Endothelial cell (in vitro differentiated cells): Measurements from ENCODE around the gene PCNX3. TPM values are rescaled to one million over a fixed set of nuclear protein-coding genes. Genes with fewer than 3 reads are reported as not detected.

ENCODE experiments used
- DNase-seq: peaks from one replicate; pipeline ENCODE4 v3.0.0; 2021; ENCODE audit warnings: low spot score
- H3K27ac Mint-ChIP-seq: one replicate; pipeline ENCODE4 v1.8.0; 2021; ENCODE audit warnings: mixed read lengths, inconsistent platforms; ENCODE audit not compliant: unreplicated experiment
- H3K27me3 Mint-ChIP-seq: one replicate; pipeline ENCODE4 v1.8.0; 2021; ENCODE audit warnings: mild to moderate bottlenecking, moderate library complexity, mixed read lengths, inconsistent platforms; ENCODE audit not compliant: unreplicated experiment
- H3K36me3 Mint-ChIP-seq: one replicate; pipeline ENCODE4 v1.8.0; 2021; ENCODE audit warnings: mild to moderate bottlenecking, low read depth, mixed read lengths, inconsistent platforms; ENCODE audit not compliant: unreplicated experiment
- H3K4me1 Mint-ChIP-seq: one replicate; pipeline ENCODE4 v1.8.0; 2021; ENCODE audit warnings: mild to moderate bottlenecking, mixed read lengths, inconsistent platforms; ENCODE audit not compliant: unreplicated experiment
- H3K4me3 Mint-ChIP-seq: one replicate; pipeline ENCODE4 v1.8.0; 2021; ENCODE audit warnings: mild to moderate bottlenecking, mixed read lengths, inconsistent platforms; ENCODE audit not compliant: unreplicated experiment
- H3K9me3 Mint-ChIP-seq: one replicate; pipeline ENCODE4 v1.8.0; 2021; ENCODE audit warnings: mixed read lengths, inconsistent platforms; ENCODE audit not compliant: unreplicated experiment
- total RNA-seq: library from RNA; stranded (reverse); fragmentation: NEBNext Ultra II Directional; extraction: Animal tissue kit (Norgen Biotek cat#: 25700); gene quantifications from one replicate; pipeline ENCODE4 v1.2.1, GENCODE V29; 2021; ENCODE audit not compliant: unreplicated experiment
- TF ChIP-seq, protein P1 (sequence below): fragments of 200-600 bp; sonication (generic); IDR thresholded peaks from one replicate; pipeline ENCODE4 v1.5.0; 2021; ENCODE audit warnings: antibody characterized with exemption; ENCODE audit not compliant: unreplicated experiment

Gene PCNX3
- total RNA-seq, 1 donor from 2014 or later = 76.1 TPM

DNA sequence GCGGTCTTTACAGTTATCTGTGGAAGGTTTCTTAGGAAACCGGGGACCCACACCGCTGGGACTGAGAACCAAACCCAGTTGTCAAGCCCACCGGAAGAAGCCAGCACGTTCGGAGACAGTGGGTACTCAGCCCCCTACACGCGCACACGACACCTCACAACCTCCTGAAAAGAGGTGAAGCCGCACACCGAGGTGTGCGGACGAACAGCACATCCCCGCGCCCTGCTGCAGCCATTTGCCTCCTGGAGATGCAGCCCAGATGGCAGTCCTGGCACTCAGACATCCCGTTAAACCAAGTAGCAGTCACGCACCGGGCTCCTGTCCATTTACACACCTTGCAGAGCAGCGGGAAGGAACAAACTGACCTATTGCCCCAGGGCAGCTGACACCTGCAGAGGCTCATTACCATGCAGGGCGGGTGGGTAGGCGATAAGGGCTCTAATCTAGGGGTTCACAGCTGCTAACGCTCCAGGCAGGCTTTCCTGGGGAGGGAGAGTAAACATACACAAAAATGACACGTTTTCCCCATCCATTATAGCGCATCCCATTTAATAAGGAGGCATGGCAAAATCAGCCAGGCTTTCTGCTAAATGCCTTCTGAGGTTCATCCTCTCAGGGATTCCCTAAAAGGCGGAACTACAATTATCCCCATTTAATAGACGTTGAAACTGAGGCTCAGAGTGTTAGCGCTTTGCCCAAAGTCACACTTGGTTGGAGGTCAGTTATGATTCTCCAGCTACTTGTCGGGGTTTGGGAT, 40.6 kb upstream of the PCNX3 start:
- TF ChIP-seq, protein P1, sequence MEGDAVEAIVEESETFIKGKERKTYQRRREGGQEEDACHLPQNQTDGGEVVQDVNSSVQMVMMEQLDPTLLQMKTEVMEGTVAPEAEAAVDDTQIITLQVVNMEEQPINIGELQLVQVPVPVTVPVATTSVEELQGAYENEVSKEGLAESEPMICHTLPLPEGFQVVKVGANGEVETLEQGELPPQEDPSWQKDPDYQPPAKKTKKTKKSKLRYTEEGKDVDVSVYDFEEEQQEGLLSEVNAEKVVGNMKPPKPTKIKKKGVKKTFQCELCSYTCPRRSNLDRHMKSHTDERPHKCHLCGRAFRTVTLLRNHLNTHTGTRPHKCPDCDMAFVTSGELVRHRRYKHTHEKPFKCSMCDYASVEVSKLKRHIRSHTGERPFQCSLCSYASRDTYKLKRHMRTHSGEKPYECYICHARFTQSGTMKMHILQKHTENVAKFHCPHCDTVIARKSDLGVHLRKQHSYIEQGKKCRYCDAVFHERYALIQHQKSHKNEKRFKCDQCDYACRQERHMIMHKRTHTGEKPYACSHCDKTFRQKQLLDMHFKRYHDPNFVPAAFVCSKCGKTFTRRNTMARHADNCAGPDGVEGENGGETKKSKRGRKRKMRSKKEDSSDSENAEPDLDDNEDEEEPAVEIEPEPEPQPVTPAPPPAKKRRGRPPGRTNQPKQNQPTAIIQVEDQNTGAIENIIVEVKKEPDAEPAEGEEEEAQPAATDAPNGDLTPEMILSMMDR = no peak
- peak overlapping the region; percentile 67 for H3K27ac Mint-ChIP-seq
- peak overlapping the region; percentile 85 for H3K4me3 Mint-ChIP-seq
- peaks cover 33% of the 10 kb centered on the region for H3K4me1 Mint-ChIP-seq
- no peaks in the 10 kb centered on the region for H3K36me3 Mint-ChIP-seq
- H3K9me3 Mint-ChIP-seq = no peaks in the 10 kb centered on the region
- DNase-seq = no peak
- H3K27me3 Mint-ChIP-seq = peaks cover 36% of the 10 kb centered on the region

DNA sequence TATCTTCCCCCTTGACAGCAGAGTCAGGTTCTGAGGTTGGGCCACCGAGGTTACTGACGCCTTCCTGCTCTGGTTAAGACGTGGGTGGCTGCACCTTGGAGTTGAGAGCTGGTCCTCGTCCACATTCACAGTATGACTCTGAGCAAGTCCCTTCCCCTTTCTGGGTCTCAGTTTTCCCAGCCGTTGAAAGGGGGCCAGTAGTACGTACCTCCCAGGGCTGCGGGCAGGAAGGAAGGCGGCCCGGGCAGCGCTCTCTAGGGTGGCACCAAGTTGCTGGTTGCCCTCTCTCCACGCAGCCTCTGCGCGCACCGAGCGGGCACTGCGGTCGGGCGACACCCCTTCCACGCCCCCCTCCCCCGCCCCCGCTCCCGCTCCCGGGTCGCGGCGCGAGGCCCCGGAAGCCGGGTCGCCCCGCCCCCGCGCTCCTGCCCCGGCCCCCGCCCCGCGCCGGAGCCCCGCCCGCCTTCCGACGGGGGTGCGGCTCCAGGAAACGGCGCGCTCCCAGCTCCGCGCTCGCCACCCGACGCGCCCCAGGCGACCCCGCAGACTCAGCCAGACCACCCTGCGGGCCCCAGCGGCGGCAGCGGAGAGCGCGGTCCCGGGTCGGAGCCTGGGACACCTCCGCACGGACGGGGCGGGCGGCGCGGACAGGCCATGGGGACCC, 39.9 kb upstream of the PCNX3 start, which contains the start of gene EHBP1L1:
TSS of gene EHBP1L1 (plus strand) at position 486 of the 664 bp plus-strand sequence. CDS start 250 bp downstream, outside the sequence.
- TF ChIP-seq, protein P1 = no peak
- Mint-ChIP-seq H3K27me3 (peaks cover 36% of the 10 kb centered on the region), H3K4me3 (peak within 1 kb of the TSS; percentile 85), H3K4me1 (peaks cover 29% of the 10 kb centered on the region), H3K27ac (peak within 1 kb of the TSS; percentile 67), H3K9me3 (no peaks in the 10 kb centered on the region), H3K36me3 (no peaks in the 10 kb centered on the region)
- DNase-seq = peak; percentile 38

DNA sequence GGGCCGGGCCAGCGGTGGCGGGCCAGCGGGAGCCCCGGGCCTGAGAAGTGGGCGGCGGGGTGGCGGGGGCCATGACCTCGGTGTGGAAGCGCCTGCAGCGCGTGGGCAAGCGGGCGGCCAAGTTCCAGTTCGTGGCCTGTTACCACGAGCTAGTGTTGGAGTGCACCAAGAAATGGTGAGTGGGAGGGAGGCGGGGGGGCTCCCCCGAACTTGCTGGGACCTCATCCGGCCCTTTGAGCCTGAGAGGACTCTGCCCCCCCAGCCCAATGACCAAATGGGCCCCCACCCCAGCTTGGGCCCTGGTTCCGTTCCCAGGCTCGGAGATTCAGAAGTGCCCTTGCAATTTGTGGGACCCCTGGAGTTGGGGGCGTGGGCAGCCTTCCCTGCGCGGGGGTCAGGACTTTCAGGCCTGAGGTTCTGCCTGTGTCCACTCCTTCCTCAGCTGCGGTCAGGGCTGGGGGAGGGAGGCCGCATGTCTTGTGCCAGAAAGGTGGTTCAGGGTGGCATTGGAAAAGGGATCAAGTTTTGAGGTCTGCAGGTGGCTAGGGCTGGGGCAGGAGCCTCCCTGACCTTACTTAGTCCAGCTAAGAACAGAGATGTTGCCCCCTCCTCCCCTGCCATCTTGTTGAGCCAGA, 39.2 kb upstream of the PCNX3 start:
- no peaks in the 10 kb centered on the region for H3K9me3 Mint-ChIP-seq
- H3K4me1 Mint-ChIP-seq = peaks cover 25% of the 10 kb centered on the region
- peaks cover 33% of the 10 kb centered on the region for H3K27me3 Mint-ChIP-seq

DNA sequence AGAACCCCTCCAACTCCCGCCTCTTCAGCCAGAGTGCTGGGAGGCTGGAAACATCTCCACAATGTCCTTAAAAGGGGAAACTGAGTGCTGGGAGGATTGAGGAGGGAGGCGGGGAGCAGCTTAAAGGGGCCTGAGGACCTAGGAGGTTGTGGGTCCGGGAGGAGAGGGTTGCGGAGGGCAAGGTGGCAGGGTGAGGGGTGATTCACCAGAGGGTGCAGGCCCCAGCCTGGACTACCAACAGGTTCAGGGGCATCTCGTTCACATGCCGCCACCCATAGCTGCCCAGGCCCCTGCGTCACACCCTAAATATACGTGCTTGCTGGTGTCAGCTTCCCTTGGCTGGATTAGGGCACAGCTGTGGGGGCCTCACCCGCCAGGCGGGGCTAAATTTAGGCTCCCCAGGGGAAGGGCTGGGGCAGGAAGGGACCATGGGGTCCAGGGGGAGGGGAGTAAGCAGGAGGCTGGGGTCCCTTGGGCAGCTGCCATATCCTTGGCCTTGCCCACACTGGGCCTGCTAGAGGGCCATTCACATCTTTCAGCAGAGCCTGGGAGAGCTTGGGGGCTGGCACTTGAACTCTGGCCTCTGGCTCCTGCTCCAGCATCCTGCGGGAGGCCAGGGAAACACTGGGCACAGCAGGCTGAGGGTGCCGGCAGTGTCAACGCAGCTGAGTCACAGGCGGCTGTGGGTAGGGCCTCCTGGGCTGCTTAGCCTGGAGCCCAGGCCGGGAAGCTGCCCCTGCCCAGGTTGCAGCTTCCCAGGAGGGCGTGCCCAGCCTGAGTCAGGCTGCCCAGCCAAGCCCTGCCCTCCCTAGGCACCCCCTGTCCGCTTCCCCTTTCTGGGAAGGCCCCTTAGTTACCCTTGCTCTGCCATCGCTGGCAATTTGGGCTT, 38.5 kb upstream of the PCNX3 start:
- H3K4me1 Mint-ChIP-seq = peaks cover 18% of the 10 kb centered on the region
- no peak overlapping the region for H3K27ac Mint-ChIP-seq
- no peak for DNase-seq

More for the DNA sequence above, 39.2 kb upstream of the PCNX3 start:
- Mint-ChIP-seq H3K4me3 (no peak overlapping the region), H3K27ac (no peak overlapping the region), H3K36me3 (no peaks in the 10 kb centered on the region)
- DNase-seq = no peak
- TF ChIP-seq, protein P1 = no peak

More for the DNA sequence above, 38.5 kb upstream of the PCNX3 start:
- no peak overlapping the region for H3K4me3 Mint-ChIP-seq
- peaks cover 29% of the 10 kb centered on the region for H3K27me3 Mint-ChIP-seq
- TF ChIP-seq, protein P1 = no peak
- H3K36me3 Mint-ChIP-seq = no peaks in the 10 kb centered on the region
- no peaks in the 10 kb centered on the region for H3K9me3 Mint-ChIP-seq
